ENCODE data around the gene DDX10. TPM values are rescaled to one million over a fixed set of nuclear protein-coding genes. Genes with fewer than 3 reads are reported as not detected.

Gene DDX10
- total RNA-seq, 1 experiment from 2014 or later, result 78.3 TPM

GRCh38 chr11:108872781-108873291 lies 208.0 kb downstream of the DDX10 start:
- Histone ChIP-seq H3K27me3 (replicated peaks; ENCODE audit: control insufficient read depth, insufficient read depth, low read length) (no peaks in the 10 kb centered on the region), H3K4me3 (ENCODE audit: low read depth, low read length) (no peak overlapping the region), H3K4me1 (no peaks in the 10 kb centered on the region), H3K36me3 (ENCODE audit: control insufficient read depth, insufficient read depth, low read length) (no peaks in the 10 kb centered on the region), H3K9me3 (no peaks in the 10 kb centered on the region)
- no TSS peak for BruUV-seq (replicated peaks)
- CTCF ChIA-PET, result no interaction called here
- Mint-ChIP-seq H3K4me3 (ENCODE audit: unreplicated experiment) (no peak overlapping the region), H3K36me3 (ENCODE audit: insufficient read depth, unreplicated experiment) (no peaks in the 10 kb centered on the region), H3K9me3 (ENCODE audit: unreplicated experiment) (no peaks in the 10 kb centered on the region), H3K4me1 (ENCODE audit: low read depth, unreplicated experiment) (no peaks in the 10 kb centered on the region), H3K27ac (ENCODE audit: unreplicated experiment) (no peak overlapping the region), H3K27me3 (ENCODE audit: insufficient read depth, unreplicated experiment) (no peaks in the 10 kb centered on the region)
- intact Hi-C loops (cut with micrococcal nuclease; ENCODE audit: unreplicated experiment), result loop anchor here (5.0 kb wide), 1 partner anchor 824 kb away; no protein-coding TSS in a partner anchor
- POLR2A ChIA-PET, result no interaction called here
- TF ChIP-seq, protein P1, sequence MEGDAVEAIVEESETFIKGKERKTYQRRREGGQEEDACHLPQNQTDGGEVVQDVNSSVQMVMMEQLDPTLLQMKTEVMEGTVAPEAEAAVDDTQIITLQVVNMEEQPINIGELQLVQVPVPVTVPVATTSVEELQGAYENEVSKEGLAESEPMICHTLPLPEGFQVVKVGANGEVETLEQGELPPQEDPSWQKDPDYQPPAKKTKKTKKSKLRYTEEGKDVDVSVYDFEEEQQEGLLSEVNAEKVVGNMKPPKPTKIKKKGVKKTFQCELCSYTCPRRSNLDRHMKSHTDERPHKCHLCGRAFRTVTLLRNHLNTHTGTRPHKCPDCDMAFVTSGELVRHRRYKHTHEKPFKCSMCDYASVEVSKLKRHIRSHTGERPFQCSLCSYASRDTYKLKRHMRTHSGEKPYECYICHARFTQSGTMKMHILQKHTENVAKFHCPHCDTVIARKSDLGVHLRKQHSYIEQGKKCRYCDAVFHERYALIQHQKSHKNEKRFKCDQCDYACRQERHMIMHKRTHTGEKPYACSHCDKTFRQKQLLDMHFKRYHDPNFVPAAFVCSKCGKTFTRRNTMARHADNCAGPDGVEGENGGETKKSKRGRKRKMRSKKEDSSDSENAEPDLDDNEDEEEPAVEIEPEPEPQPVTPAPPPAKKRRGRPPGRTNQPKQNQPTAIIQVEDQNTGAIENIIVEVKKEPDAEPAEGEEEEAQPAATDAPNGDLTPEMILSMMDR (IDR thresholded peaks at IDR 0.05; ENCODE audit: insufficient read depth in 1 of 2, low read depth in 1 of 2, low read length in 1 of 2, severe bottlenecking in 1 of 2, unreplicated experiment in 1 of 2), result no peak
- no peak for DNase-seq

GRCh38 chr11:108873310-108873709 lies 208.4 kb downstream of the DDX10 start:
- no peak overlapping the region for H3K27ac Mint-ChIP-seq (ENCODE audit: unreplicated experiment)
- intact Hi-C loops (cut with micrococcal nuclease; ENCODE audit: unreplicated experiment), result loop anchor here (5.0 kb wide), 1 partner anchor 824 kb away; no protein-coding TSS in a partner anchor
- Histone ChIP-seq H3K36me3 (ENCODE audit: control insufficient read depth, insufficient read depth, low read length) (no peaks in the 10 kb centered on the region), H3K4me1 (no peaks in the 10 kb centered on the region), H3K4me3 (ENCODE audit: low read depth, low read length) (no peak overlapping the region), H3K27me3 (replicated peaks; ENCODE audit: control insufficient read depth, insufficient read depth, low read length) (no peaks in the 10 kb centered on the region), H3K9me3 (no peaks in the 10 kb centered on the region)
- no TSS peak for BruUV-seq (replicated peaks)
- H3K36me3 Mint-ChIP-seq (ENCODE audit: insufficient read depth, unreplicated experiment), result no peaks in the 10 kb centered on the region
- ChIA-PET CTCF (no interaction called here), POLR2A (no interaction called here)
- no peaks in the 10 kb centered on the region for H3K27me3 Mint-ChIP-seq (ENCODE audit: insufficient read depth, unreplicated experiment)
- TF ChIP-seq, protein P1 (IDR thresholded peaks at IDR 0.05; ENCODE audit: insufficient read depth in 1 of 2, low read depth in 1 of 2, low read length in 1 of 2, severe bottlenecking in 1 of 2, unreplicated experiment in 1 of 2), result no peak
- H3K9me3 Mint-ChIP-seq (ENCODE audit: unreplicated experiment), result no peaks in the 10 kb centered on the region
- DNase-seq, result no peak
- H3K4me3 Mint-ChIP-seq (ENCODE audit: unreplicated experiment), result no peak overlapping the region
- no peaks in the 10 kb centered on the region for H3K4me1 Mint-ChIP-seq (ENCODE audit: low read depth, unreplicated experiment)

DNA sequence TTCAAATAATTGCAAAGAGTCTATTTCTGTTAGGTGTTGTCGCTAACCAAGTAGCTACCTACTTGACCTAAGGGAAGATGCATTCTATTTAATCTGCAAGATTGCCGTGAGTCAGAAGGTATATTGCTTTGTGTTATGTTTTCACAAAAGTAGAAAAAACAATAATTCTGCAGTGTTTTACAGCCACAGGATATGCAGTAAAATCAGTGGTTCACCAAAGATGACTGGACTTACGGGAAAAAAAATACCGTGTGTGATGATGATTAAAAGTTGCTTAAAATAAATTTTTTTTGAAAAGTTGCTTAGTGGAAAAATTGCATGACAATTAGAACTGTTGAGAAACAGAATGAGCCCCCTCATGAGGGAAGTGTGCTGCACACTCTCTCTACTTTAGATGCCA lies 209.1 kb downstream of the DDX10 start:
- Mint-ChIP-seq H3K9me3 (ENCODE audit: unreplicated experiment) (no peaks in the 10 kb centered on the region), H3K36me3 (ENCODE audit: insufficient read depth, unreplicated experiment) (no peaks in the 10 kb centered on the region), H3K4me3 (ENCODE audit: unreplicated experiment) (no peak overlapping the region), H3K27me3 (ENCODE audit: insufficient read depth, unreplicated experiment) (no peaks in the 10 kb centered on the region), H3K4me1 (ENCODE audit: low read depth, unreplicated experiment) (no peaks in the 10 kb centered on the region), H3K27ac (ENCODE audit: unreplicated experiment) (no peak overlapping the region)
- BruUV-seq (replicated peaks), result no TSS peak
- ChIA-PET POLR2A (no interaction called here), CTCF (no interaction called here)
- Histone ChIP-seq H3K36me3 (ENCODE audit: control insufficient read depth, insufficient read depth, low read length) (no peaks in the 10 kb centered on the region), H3K27me3 (replicated peaks; ENCODE audit: control insufficient read depth, insufficient read depth, low read length) (no peaks in the 10 kb centered on the region), H3K9me3 (no peaks in the 10 kb centered on the region), H3K4me3 (ENCODE audit: low read depth, low read length) (no peak overlapping the region), H3K4me1 (no peaks in the 10 kb centered on the region)
- DNase-seq, result no peak
- TF ChIP-seq, protein P1 (IDR thresholded peaks at IDR 0.05; ENCODE audit: insufficient read depth in 1 of 2, low read depth in 1 of 2, low read length in 1 of 2, severe bottlenecking in 1 of 2, unreplicated experiment in 1 of 2), result no peak
- intact Hi-C loops (cut with micrococcal nuclease; ENCODE audit: unreplicated experiment), result loop anchor here (5.0 kb wide), 1 partner anchor 823 kb away; no protein-coding TSS in a partner anchor

All from Caco-2 (cell line).